ENCODE measurements around the gene LDLRAD3. TPM values are rescaled to one million over a fixed set of nuclear protein-coding genes. Genes with fewer than 3 reads are reported as not detected.

LDLRAD3 gene
- total RNA-seq, 1 donor from 2014 or later = 14.9 TPM

DNA sequence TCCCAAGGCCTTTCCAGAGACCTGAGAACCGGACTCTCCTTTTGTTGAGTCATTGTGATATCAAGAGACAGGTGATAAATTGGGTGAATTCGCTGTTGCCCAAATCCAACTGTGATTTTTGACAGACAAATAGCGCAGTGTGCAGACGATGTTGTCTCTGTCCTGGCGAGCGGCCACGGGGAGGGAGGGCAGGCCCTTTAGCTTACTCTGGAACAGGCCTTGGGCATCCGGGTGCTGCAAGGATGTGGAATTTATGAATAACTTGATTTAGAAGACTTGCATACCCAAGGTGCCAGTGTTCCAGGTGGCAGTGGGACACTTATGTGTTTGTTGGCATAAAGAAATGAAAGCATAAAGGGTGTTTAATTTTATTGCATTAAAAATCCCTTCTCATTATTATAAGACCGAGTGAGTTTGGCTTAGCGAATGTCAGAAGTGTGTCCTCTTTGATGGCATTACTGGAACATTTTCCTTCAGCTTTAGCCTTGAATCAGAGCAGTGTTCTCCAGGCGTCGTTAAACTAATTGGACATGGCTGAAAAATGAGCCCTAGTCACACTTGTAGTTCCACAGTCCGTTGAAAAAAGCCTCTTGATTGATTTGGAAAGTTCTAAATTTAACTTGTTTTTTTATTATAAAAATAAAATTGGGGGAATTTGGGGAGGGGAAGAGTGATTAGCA, 9.4 kb downstream of the LDLRAD3 start:
- H3K27me3 Mint-ChIP-seq (ENCODE audit: low read depth, unreplicated experiment) = no peaks in the 10 kb centered on the region
- Histone ChIP-seq H3K4me3 (ENCODE audit: insufficient read depth, low read depth, low read length) (no peak overlapping the region), H3K9me3 (ENCODE audit: insufficient read depth, low read depth, low read length) (no peaks in the 10 kb centered on the region), H3K36me3 (ENCODE audit: insufficient read depth, low read length) (no peaks in the 10 kb centered on the region), H3K27ac (ENCODE audit: low read depth, low read length) (no peak overlapping the region), H2AFZ (ENCODE audit: low read depth, low read length) (no peak overlapping the region), H3K79me2 (ENCODE audit: insufficient read depth, low read length) (peaks cover 53% of the 10 kb centered on the region), H4K20me1 (ENCODE audit: insufficient read depth, low read length) (peaks cover 23% of the 10 kb centered on the region), H3K4me1 (ENCODE audit: insufficient read depth, low read length) (no peaks in the 10 kb centered on the region), H3K27me3 (ENCODE audit: insufficient read depth, low read length) (no peaks in the 10 kb centered on the region), H3K9ac (ENCODE audit: low read length) (no peak overlapping the region), H3K4me2 (ENCODE audit: low read length) (no peak overlapping the region)
- H3K36me3 Mint-ChIP-seq (ENCODE audit: low read depth, unreplicated experiment) = no peaks in the 10 kb centered on the region
- FAIRE-seq (no peak), DNase-seq (ENCODE audit: low read depth) (no peak)
- H3K4me1 Mint-ChIP-seq (ENCODE audit: low read depth, unreplicated experiment) = no peaks in the 10 kb centered on the region
- no peak overlapping the region for H3K27ac Mint-ChIP-seq (ENCODE audit: unreplicated experiment)
- no peak overlapping the region for H3K4me3 Mint-ChIP-seq (ENCODE audit: unreplicated experiment)
- no peak for TF ChIP-seq EZH2 (IDR thresholded peaks at IDR 0.05; ENCODE audit: insufficient read depth, low read length)
- TF ChIP-seq, protein P1, sequence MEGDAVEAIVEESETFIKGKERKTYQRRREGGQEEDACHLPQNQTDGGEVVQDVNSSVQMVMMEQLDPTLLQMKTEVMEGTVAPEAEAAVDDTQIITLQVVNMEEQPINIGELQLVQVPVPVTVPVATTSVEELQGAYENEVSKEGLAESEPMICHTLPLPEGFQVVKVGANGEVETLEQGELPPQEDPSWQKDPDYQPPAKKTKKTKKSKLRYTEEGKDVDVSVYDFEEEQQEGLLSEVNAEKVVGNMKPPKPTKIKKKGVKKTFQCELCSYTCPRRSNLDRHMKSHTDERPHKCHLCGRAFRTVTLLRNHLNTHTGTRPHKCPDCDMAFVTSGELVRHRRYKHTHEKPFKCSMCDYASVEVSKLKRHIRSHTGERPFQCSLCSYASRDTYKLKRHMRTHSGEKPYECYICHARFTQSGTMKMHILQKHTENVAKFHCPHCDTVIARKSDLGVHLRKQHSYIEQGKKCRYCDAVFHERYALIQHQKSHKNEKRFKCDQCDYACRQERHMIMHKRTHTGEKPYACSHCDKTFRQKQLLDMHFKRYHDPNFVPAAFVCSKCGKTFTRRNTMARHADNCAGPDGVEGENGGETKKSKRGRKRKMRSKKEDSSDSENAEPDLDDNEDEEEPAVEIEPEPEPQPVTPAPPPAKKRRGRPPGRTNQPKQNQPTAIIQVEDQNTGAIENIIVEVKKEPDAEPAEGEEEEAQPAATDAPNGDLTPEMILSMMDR (IDR thresholded peaks at IDR 0.05; ENCODE audit: insufficient read depth, low read depth, low read length) = no peak
- H3K9me3 Mint-ChIP-seq (ENCODE audit: unreplicated experiment) = no peaks in the 10 kb centered on the region

DNA sequence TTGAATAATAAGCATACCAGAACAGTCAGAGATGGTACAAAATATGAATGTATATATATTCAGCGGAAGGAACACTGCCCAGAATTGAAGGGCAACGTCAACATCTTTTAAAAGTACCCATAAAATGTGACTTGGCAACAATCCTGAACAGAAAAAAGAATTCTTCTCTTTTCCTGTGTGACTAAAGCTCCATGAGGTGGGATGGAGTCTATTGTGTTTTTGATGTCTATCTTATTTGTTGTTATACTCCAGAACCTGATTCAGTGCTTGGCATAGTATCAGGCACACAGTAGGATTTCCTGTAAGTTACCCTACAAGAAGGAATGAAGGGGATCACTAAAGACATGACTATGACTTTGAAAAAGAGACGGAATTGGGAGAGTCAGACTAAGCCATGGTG, 10.3 kb downstream of the LDLRAD3 start:
- Histone ChIP-seq H3K4me1 (ENCODE audit: insufficient read depth, low read length) (no peaks in the 10 kb centered on the region), H3K4me3 (ENCODE audit: insufficient read depth, low read depth, low read length) (no peak overlapping the region), H3K27me3 (ENCODE audit: insufficient read depth, low read length) (no peaks in the 10 kb centered on the region), H3K9ac (ENCODE audit: low read length) (no peak overlapping the region), H3K79me2 (ENCODE audit: insufficient read depth, low read length) (peaks cover 47% of the 10 kb centered on the region), H3K36me3 (ENCODE audit: insufficient read depth, low read length) (no peaks in the 10 kb centered on the region), H3K9me3 (ENCODE audit: insufficient read depth, low read depth, low read length) (no peaks in the 10 kb centered on the region), H2AFZ (ENCODE audit: low read depth, low read length) (no peak overlapping the region), H4K20me1 (ENCODE audit: insufficient read depth, low read length) (peaks cover 15% of the 10 kb centered on the region), H3K27ac (ENCODE audit: low read depth, low read length) (no peak overlapping the region), H3K4me2 (ENCODE audit: low read length) (no peak overlapping the region)
- H3K27ac Mint-ChIP-seq (ENCODE audit: unreplicated experiment) = no peak overlapping the region
- H3K4me1 Mint-ChIP-seq (ENCODE audit: low read depth, unreplicated experiment) = no peaks in the 10 kb centered on the region
- H3K36me3 Mint-ChIP-seq (ENCODE audit: low read depth, unreplicated experiment) = no peaks in the 10 kb centered on the region
- no peak for DNase-seq (ENCODE audit: low read depth)
- no peak for FAIRE-seq
- H3K4me3 Mint-ChIP-seq (ENCODE audit: unreplicated experiment) = no peak overlapping the region
- TF ChIP-seq, protein P1 (IDR thresholded peaks at IDR 0.05; ENCODE audit: insufficient read depth, low read depth, low read length) = no peak
- TF ChIP-seq EZH2 (IDR thresholded peaks at IDR 0.05; ENCODE audit: insufficient read depth, low read length) = no peak
- H3K9me3 Mint-ChIP-seq (ENCODE audit: unreplicated experiment) = no peaks in the 10 kb centered on the region
- H3K27me3 Mint-ChIP-seq (ENCODE audit: low read depth, unreplicated experiment) = no peaks in the 10 kb centered on the region

DNA sequence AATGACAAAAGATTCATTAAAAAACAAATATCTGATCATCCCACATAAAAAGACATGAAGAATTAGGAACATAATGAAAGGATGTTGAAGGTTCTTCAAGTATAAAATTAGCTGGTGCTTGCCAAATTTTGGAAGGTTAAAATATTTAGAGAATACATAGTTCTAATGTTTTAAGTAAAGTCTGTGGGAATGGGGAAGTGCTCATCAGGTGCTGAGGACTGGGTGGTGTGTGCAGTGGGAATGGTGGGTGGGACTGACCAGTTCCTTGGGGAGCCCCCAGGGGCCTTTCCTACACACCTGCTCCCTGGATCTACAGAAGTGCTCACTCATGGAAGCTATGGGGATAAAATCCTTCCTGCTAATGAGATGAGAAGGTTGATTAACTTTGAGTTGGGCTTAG, 11.8 kb downstream of the LDLRAD3 start:
- Histone ChIP-seq H3K27me3 (ENCODE audit: insufficient read depth, low read length) (no peaks in the 10 kb centered on the region), H4K20me1 (ENCODE audit: insufficient read depth, low read length) (peaks cover 10% of the 10 kb centered on the region), H3K4me3 (ENCODE audit: insufficient read depth, low read depth, low read length) (no peak overlapping the region), H3K4me2 (ENCODE audit: low read length) (no peak overlapping the region), H3K4me1 (ENCODE audit: insufficient read depth, low read length) (no peaks in the 10 kb centered on the region), H3K9ac (ENCODE audit: low read length) (no peak overlapping the region), H3K9me3 (ENCODE audit: insufficient read depth, low read depth, low read length) (no peaks in the 10 kb centered on the region), H2AFZ (ENCODE audit: low read depth, low read length) (no peak overlapping the region), H3K79me2 (ENCODE audit: insufficient read depth, low read length) (peaks cover 36% of the 10 kb centered on the region), H3K27ac (ENCODE audit: low read depth, low read length) (no peak overlapping the region), H3K36me3 (ENCODE audit: insufficient read depth, low read length) (no peaks in the 10 kb centered on the region)
- no peak for FAIRE-seq
- Mint-ChIP-seq H3K27ac (ENCODE audit: unreplicated experiment) (no peak overlapping the region), H3K36me3 (ENCODE audit: low read depth, unreplicated experiment) (no peaks in the 10 kb centered on the region), H3K27me3 (ENCODE audit: low read depth, unreplicated experiment) (no peaks in the 10 kb centered on the region), H3K9me3 (ENCODE audit: unreplicated experiment) (no peaks in the 10 kb centered on the region), H3K4me1 (ENCODE audit: low read depth, unreplicated experiment) (no peaks in the 10 kb centered on the region), H3K4me3 (ENCODE audit: unreplicated experiment) (no peak overlapping the region)
- no peak for TF ChIP-seq EZH2 (IDR thresholded peaks at IDR 0.05; ENCODE audit: insufficient read depth, low read length)
- TF ChIP-seq, protein P1 (IDR thresholded peaks at IDR 0.05; ENCODE audit: insufficient read depth, low read depth, low read length) = no peak
- no peak for DNase-seq (ENCODE audit: low read depth)
